Left lung (tissue), 10 donors: ENCODE results near the gene AKR1D1. TPM values are rescaled to one million over a fixed set of nuclear protein-coding genes. Genes with fewer than 3 reads are reported as not detected.

Experiments
- ATAC-seq: fragments of 200-7000 bp; cut with Tn5 transposase; one replicate; pipeline ENCODE4 v1.9.1; 2020; ENCODE audit warnings: moderate library complexity
- DNase-seq, 4 donors: peaks; one replicate each; pipeline ENCODE4 v3.0.0-alpha.2; 2013 to 2020
- H3K27ac ChIP-seq, 2 donors: fragments of 200-600 bp; sonication (generic) in 1 of 2; one replicate each; pipeline versions ENCODE4 v1.5.0 to v1.8.0; 2020 to 2021
- H3K27me3 ChIP-seq, 2 donors: fragments of 200-600 bp; sonication (generic) in 1 of 2; one replicate each; pipeline versions ENCODE4 v1.5.0 to v1.8.0; 2020 to 2021
- H3K36me3 ChIP-seq, 2 donors: fragments of 200-600 bp; sonication (generic) in 1 of 2; one replicate each; pipeline versions ENCODE4 v1.5.0 to v1.8.0; 2020 to 2021
- H3K4me1 ChIP-seq, 2 donors: fragments of 200-600 bp; one replicate each; pipeline ENCODE4 v1.8.0; 2021
- H3K4me3 ChIP-seq, 2 donors: fragments of 200-600 bp; sonication (generic) in 1 of 2; one replicate each; pipeline versions ENCODE4 v1.5.0 to v1.8.0; 2020 to 2021; ENCODE audit warnings: mild to moderate bottlenecking in 1 of 2
- H3K9me3 ChIP-seq, 2 donors: fragments of 200-600 bp; sonication (generic) in 1 of 2; one replicate each; pipeline versions ENCODE4 v1.5.0 to v1.8.0; 2020 to 2021
- CTCF ChIP-seq, 2 donors: fragments of 200-600 bp; sonication (generic) in 1 of 2; IDR thresholded peaks; one replicate each; pipeline versions ENCODE4 v1.5.0 to v1.8.0; 2021; ENCODE audit warnings: antibody characterized with exemption in 2 of 2
- intact Hi-C, 2 donors: fragments of 100-400 bp; cut with DNase I; formaldehyde crosslinking; loops; one replicate each; pipeline versions ENCODE4 v1.11.2 to v1.14.2; 2022
- polyA plus RNA-seq, 6 donors: library from polyadenylated mRNA; unstranded; fragments of 120-200 nt; gene quantifications; one replicate each; pipeline ENCODE4 v1.2.1, GENCODE V29; 2013; ENCODE audit not compliant: insufficient read length in 6 of 6
- total RNA-seq, 2 donors: library from RNA; stranded (reverse); fragmentation: NEBNext Ultra II Directional; extraction: Animal tissue kit (Norgen Biotek cat#: 25700); gene quantifications; one replicate each; pipeline ENCODE4 v1.2.1, GENCODE V29; 2021
- donor health status: DM: no; HTN: yes; CAD: no.
- donor health status: DM: no; HTN: no; CAD: no.

AKR1D1 gene
- total and polyA plus RNA-seq, 8 donors, result 0.11 to 0.17 (median 0.14) TPM; not detected in 5

- H3K27me3 ChIP-seq, result no peaks in the 10 kb centered on the region
- intact Hi-C loops, result no loop called here
- DNase-seq (no peak), ATAC-seq (no peak)
- no peak overlapping the region for H3K27ac ChIP-seq
- no peak overlapping the region for H3K4me3 ChIP-seq
- H3K36me3 ChIP-seq, result no peaks in the 10 kb centered on the region
- no peaks in the 10 kb centered on the region for H3K4me1 ChIP-seq
- H3K9me3 ChIP-seq, result peaks cover 0 to 6% of the 10 kb centered on the region in 2 donors
- TF ChIP-seq CTCF (IDR thresholded peaks at IDR 0.05), result no peak
These were observed 51.7 kb downstream of the AKR1D1 start for GRCh38 chr7:138127996-138128395.

- H3K4me1 ChIP-seq, result no peaks in the 10 kb centered on the region
- no peak for TF ChIP-seq CTCF (IDR thresholded peaks at IDR 0.05)
- H3K36me3 ChIP-seq, result no peaks in the 10 kb centered on the region
- H3K4me3 ChIP-seq, result no peak overlapping the region
- peaks cover 0 to 6% of the 10 kb centered on the region in 2 donors for H3K9me3 ChIP-seq
- H3K27me3 ChIP-seq, result no peaks in the 10 kb centered on the region
- intact Hi-C loops, result no loop called here
- ATAC-seq (no peak), DNase-seq (no peak)
- H3K27ac ChIP-seq, result no peak overlapping the region
These were observed 53.4 kb downstream of the AKR1D1 start for GRCh38 chr7:138129551-138130165.

GRCh38 chr7:138137423-138138171 is 61.3 kb downstream of the AKR1D1 start:
- no peak for TF ChIP-seq CTCF (IDR thresholded peaks at IDR 0.05)
- no peak for DNase-seq
- H3K27me3 ChIP-seq, result no peaks in the 10 kb centered on the region

GRCh38 chr7:138138244-138138643 is 62.0 kb downstream of the AKR1D1 start:
- intact Hi-C loops, result no loop called here
- no peak for TF ChIP-seq CTCF (IDR thresholded peaks at IDR 0.05)
- no peak for ATAC-seq

More at GRCh38 chr7:138137423-138138171, 61.3 kb downstream of the AKR1D1 start:
- Histone ChIP-seq H3K4me1 (no peaks in the 10 kb centered on the region), H3K27ac (no peak overlapping the region), H3K36me3 (no peaks in the 10 kb centered on the region), H3K4me3 (no peak overlapping the region), H3K9me3 (no peaks in the 10 kb centered on the region)
- ATAC-seq, result no peak
- intact Hi-C loops, result no loop called here

DNA sequence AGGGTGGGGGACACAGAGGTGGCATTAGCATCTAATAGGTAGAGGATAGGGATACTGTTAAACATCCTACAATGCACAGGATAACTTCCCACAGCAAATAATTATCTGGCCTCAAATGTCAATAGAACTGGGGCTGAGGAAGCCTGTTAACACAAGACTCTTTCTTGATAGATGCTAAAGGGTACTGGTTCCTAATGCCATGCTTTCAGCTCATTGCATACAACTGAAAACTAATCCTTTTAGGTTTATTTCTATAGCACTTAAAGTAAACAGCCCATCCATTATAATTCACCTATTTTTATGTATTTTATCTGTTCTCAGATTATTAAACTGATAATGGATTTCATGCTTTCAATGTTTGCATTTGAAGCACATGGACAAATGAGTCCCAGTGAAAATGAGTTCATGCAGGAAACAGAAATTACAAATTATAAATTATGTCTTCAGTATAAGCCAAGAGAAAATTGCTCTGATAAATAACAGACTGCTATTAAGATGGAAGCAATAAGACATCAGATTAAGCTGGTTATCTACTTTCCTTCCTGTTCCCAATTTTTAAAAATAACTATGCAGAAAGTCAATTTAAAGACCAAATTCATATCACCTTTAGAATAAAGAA is 66.4 kb downstream of the AKR1D1 start:
- no peaks in the 10 kb centered on the region for H3K36me3 ChIP-seq
- no peak overlapping the region for H3K27ac ChIP-seq
- no peak for TF ChIP-seq CTCF (IDR thresholded peaks at IDR 0.05)
- no peaks in the 10 kb centered on the region for H3K9me3 ChIP-seq
- no peaks in the 10 kb centered on the region for H3K4me1 ChIP-seq
- no peak for ATAC-seq
- DNase-seq, result no peak
- H3K27me3 ChIP-seq, result no peaks in the 10 kb centered on the region
- intact Hi-C loops, result no loop called here
- no peak overlapping the region for H3K4me3 ChIP-seq

More at GRCh38 chr7:138138244-138138643, 62.0 kb downstream of the AKR1D1 start:
- Histone ChIP-seq H3K9me3 (no peaks in the 10 kb centered on the region), H3K36me3 (no peaks in the 10 kb centered on the region), H3K27me3 (no peaks in the 10 kb centered on the region), H3K4me3 (no peak overlapping the region), H3K4me1 (no peaks in the 10 kb centered on the region), H3K27ac (no peak overlapping the region)
- DNase-seq, result no peak
